Cerebellar nuclear complex (tissue), 1 donor: ENCODE results near the gene ROBO4.

Source experiments
- DNase-seq, 2 experiments: peaks; one replicate each; lab custom pipeline; 2025; lab: John Stamatoyannopoulos, UW

Gene ROBO4

DNA sequence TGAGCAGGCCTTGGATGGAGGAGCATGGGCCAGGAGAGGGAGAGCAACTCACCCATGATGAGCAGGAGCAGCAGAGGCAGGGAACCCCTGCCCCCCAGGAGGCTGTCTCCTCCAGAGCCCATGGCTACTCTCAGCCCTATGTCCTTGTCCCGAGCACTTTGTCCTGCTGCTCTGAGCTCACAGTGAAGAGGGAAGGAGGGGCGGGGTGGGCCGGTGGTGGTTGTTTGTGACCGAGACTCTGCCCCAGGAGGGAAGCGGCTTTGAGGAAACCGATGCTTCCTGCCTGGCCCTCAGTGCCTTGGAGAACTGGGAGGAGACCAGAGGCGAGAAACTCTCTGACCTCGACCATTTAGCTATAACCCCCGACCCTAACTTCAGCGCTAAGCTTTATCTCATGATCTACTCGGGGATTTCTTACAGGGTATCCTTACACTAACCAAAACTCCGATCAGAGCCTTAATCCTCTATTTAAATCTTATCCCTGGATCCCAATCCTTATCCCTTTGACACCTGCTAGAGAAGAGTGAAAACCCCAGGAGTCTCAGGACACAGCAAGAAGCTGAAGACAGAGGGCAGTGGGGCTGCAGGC lies at the start of gene ROBO4:
Gene ROBO4, minus strand, starts transcription at position 192 of the 589 bp plus-strand sequence. Its CDS starts 70 bp downstream, at position 122.
- no peak for DNase-seq

GRCh38 chr11:124946735-124947141 lies 49.1 kb upstream of the ROBO4 start:
- DNase-seq: no peak

GRCh38 chr11:124945826-124946225 lies 48.2 kb upstream of the ROBO4 start:
- DNase-seq: no peak

DNA sequence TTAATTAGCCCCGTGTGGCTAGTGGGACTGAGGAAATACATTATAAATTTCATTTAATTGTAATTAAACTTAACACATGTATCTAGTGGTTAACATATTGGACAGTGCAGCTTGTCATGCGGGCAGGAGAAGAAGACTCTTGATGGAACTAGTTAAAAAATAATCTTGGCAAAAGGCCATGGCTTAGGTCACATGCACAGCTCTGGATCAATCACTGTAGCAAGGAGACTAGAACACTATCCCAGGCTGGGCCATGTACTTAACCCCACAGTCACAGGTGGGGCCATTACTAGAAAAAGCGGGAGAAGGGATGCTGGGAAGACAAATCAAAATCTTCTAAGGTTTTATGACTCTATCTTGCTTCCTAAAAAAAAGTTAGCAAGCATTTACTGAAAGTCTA lies 46.9 kb upstream of the ROBO4 start:
- no peak for DNase-seq

DNA sequence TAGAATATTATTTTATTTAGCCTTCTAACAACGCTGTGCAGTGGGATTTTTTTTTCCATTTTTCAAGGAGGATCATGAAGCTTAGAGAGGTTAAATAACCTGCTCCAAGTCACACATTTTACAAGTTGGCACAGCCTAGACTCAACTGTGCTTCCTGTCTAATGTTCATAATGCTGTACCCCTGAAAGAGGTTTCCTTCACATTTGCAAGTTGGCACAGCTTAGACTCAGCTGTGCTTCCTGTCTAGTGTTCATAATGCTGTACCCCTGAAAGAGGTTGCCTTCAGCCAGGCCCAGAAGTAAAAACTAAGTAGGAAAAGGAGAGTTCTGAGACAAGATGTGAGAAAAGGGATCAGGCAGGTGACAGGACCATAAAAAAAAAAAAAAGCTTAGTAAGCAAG lies 46.1 kb upstream of the ROBO4 start:
- DNase-seq: no peak

GRCh38 chr11:124943254-124943616 lies 45.6 kb upstream of the ROBO4 start:
- DNase-seq: no peak

GRCh38 chr11:124942466-124943253 lies 45.0 kb upstream of the ROBO4 start:
- no peak for DNase-seq

DNA sequence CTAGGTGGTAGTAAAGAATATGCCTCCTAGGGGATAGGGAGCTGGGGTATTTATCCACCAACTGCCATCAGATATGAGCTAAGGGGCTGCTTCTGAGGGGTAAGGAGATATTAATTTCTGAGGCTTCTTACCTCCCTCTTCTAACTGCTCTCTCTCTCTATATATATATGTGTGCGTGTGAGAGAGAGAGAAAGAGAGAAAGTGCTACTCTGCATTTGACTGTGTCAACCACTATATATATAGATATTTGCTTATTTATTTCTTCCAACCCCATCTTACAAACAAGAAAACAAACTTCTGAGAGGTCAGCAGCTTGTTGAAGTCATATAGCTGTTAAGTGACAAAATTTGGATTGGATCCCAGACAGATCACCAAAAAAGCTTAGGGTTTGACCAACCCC lies 44.0 kb upstream of the ROBO4 start:
- no peak for DNase-seq

DNA sequence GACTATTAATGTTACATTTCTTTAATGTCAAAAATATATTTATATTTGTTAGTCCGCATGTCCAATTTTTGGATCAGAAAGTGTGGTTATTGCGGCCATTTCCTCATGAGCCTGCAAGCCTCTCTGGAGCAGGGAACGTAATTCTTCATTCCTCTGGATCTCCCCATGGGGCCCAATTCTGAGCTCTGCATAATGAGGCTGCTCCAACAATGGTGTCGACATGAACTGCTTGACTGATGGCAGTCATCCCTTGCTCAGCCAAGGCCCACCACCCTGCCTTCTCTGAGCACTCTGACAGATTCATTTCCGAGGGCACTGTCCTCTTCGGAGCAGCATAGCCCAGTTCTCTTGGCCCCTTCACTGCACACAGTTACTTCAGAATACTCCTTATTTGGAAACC lies 41.3 kb upstream of the ROBO4 start:
- DNase-seq: no peak

GRCh38 chr11:124938206-124938765 lies 40.6 kb upstream of the ROBO4 start:
- DNase-seq: no peak

DNA sequence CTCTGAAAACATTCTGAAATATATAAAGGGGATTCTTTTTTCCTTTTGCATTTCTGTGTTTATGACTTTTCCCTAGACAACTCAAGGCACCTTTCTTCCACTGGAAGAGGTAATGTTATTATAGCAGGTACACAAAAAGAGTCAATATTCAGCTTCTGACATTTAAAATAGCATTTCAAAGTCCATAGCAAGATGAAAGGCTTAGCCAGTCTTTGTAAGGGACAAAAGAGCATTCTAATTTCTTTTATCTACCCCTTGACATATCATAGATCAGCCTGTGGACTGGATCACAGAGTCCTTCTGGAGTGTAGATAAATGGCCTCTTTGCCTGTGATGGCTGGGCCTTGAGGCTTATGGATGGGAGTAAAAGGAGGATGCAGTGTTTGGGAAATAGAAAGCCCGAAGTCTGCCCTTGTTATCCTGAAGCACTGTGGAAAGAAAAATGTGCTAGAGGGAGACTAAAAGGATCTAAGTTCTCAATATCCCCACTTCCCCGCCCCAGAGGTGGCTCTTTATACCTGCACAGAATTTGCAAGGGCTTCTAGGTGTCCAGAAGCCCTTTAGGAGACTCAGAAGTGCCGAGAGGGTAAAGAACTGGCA lies 39.8 kb upstream of the ROBO4 start:
- DNase-seq: no peak

DNA sequence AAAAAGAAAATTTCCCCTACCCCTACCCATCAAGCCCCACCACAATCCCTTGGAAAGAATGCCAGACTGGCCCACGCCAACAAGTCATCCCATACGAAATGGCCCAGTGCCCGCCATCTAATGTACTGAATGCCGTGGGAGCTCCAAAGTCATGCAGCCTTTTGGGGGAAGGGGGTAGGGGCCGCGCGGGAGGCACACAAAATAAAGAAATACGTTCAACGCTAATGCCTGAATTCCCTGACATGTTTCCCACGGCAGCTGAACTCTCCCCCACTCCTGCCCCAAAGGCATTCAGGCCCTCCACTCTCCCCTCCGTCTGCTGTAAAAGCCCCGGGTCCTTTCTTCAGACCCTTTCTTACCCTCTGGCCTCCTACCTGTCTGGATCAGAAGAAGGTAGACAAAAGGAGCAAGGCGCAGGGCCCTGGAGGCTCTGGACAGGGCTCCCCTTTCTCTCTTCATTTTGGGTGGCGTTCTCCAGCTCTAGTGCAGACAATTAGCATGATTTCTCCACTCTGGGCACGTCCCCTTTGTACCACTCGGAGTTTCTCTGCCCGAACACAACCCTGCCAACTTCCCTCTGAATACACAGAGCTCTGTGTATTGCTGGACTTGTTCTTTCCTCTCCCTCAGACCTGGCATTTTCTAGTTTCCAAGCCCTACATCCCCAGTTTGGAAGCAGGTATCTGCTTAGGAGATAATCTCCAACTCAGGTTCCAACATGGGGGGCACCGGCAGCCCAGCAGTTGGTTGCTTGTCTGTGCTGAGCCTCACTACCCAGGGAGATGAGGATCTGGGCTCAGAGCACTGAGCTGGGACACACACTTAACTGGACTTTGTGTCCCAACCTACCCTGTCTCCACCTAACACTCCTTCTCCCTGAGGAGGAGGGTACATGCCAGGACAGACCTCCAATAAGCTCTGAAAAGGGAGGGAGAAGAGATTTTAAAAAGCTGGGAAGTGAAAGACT lies 38.2 kb upstream of the ROBO4 start, which contains the start of gene HEPACAM:
Gene HEPACAM, minus strand, starts transcription at position 500 of the 967 bp plus-strand sequence. Its CDS starts 41 bp downstream, at position 459.
- no peak for DNase-seq

DNA sequence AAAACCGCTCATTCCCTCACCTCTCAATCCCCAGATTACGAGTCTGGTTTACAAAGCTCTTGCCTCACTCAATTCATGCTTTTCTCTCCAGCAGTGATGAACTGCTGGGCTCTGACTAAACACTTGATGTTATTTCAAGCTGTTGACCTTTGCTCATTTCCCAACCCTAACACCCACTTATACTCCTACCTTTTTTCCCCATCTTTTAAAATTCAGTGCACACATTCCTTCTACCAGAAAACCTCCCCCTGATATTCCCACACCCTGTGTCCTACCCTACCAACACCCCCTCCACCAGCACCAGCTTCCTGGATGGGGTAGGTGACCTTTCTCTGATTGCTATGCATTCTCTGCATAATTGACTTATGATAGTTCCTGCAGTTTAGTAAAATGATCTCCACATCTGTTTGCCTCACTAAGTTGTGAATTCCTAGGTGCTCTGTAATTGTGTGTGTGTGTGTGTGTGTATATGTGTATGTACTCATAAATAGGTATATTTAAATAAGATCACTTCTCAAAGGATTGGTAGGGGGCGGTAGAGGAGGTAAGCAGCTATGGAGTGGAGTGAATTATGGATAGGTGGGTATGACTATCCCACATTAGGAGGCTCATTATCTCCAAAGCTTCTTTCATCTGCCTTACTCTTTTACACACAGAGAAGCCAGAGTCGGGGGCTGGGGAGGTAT lies 37.3 kb upstream of the ROBO4 start:
- DNase-seq: no peak

DNA sequence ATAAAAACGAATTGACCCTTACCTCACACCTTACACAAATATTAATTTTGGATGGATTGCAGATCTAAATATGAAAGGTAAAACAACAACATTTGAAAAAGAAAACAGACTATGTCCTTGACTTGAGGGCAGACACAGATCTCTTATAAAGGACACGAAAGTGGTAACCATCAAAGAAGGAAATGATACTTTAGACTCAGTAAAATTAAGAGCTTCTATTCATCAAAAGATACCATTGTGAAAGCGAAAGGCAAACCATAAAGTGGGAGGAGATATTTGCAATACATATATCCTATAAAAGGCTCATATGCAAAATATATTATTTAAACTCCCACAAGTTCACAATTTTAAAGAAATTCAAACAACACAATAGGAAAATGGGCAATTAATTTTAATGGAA lies 33.1 kb upstream of the ROBO4 start:
- no peak for DNase-seq

- DNase-seq: no peak
Observed at GRCh38 chr11:124928942-124929665, 31.4 kb upstream of the ROBO4 start.

GRCh38 chr11:124923296-124923695 lies 25.6 kb upstream of the ROBO4 start:
- no peak for DNase-seq

- DNase-seq: no peak
Observed at GRCh38 chr11:124922831-124923230, 25.2 kb upstream of the ROBO4 start.

- no peak for DNase-seq
Observed at GRCh38 chr11:124920870-124921609, 23.4 kb upstream of the ROBO4 start.

DNA sequence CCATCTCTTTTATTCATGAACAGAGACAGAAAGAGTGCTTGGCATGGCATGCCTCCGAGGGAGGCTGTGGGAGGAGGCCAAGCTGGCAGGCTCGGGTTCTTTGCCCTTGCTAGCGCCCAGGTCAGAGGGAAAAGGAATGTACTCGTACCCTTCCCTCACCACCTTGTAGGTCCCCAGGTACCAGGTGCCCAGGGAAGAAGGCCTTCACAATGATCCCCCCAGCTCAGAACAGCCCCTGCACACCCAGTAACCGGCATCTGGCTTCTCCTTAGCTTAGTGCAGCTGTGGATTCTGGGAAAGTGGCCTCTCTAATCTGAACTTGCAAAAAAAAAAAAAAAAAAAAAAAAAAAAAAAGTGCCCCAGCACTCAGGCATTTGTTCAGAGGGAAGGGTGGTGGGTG lies 22.7 kb upstream of the ROBO4 start:
- DNase-seq: no peak

- no peak for DNase-seq
Observed at GRCh38 chr11:124919898-124920297, 22.2 kb upstream of the ROBO4 start.
